IMR-90 (cell line): ENCODE results near the gene CLC. TPM values are rescaled to one million over a fixed set of nuclear protein-coding genes. Genes with fewer than 3 reads are reported as not detected.

Experiments used
- ATAC-seq: fragments of 200-7000 bp; cut with Tn5 transposase; 2 replicates; pipeline ENCODE4 v1.9.1; 2020; ENCODE audit warnings: low read depth, mild to moderate bottlenecking, moderate library complexity
- BruUV-seq: library from RNA; stranded (reverse); fragments of 400-500 nt; replicated peaks from 2 replicates; lab custom pipeline; 2021; lab: Mats Ljungman, UMichigan
- CTCF ChIA-PET: fragments of 300-600 bp; formaldehyde crosslinking; extraction: SDS; loops from one replicate; lab custom pipeline; 2021; ENCODE audit warnings: antibody characterized with exemption; lab: Yijun Ruan, JAX
- POLR2A ChIA-PET: fragments of 300-600 bp; sonication (Branson Sonifier 250); formaldehyde crosslinking; loops from one replicate; lab custom pipeline; 2022; ENCODE audit warnings: antibody characterized with exemption; ENCODE audit not compliant: unreplicated experiment; lab: Charles Lee
- DNase-seq: peaks from one replicate; pipeline ENCODE4 v3.0.0; 2013
- H2AFZ ChIP-seq: replicated peaks from 2 replicates; pipeline ENCODE3; 2013; ENCODE audit warnings: low read length, mild to moderate bottlenecking; ENCODE audit not compliant: poor library complexity
- H2AK5ac ChIP-seq: 2 replicates; pipeline ENCODE4 v1.6.1; 2013; ENCODE audit warnings: low read depth, low read length, inconsistent platforms
- H2AK9ac ChIP-seq: replicated peaks from 2 replicates; pipeline ENCODE3; 2013; ENCODE audit warnings: mild to moderate bottlenecking, low read depth, low read length, moderate library complexity; ENCODE audit not compliant: poor library complexity
- H2BK120ac ChIP-seq: 2 replicates; pipeline ENCODE4 v1.6.1; 2013; ENCODE audit warnings: low read depth, low read length, inconsistent platforms
- H2BK15ac ChIP-seq: 3 replicates; pipeline ENCODE4 v1.6.1; 2013; ENCODE audit warnings: low read depth, low read length, inconsistent platforms
- H2BK20ac ChIP-seq: 2 replicates; pipeline ENCODE4 v1.6.1; 2013; ENCODE audit warnings: low read depth, mild to moderate bottlenecking, inconsistent platforms, low read length, moderate library complexity
- H2BK5ac ChIP-seq: 2 replicates; pipeline ENCODE4 v1.6.1; 2013; ENCODE audit warnings: mild to moderate bottlenecking, low read depth, low read length, inconsistent platforms; ENCODE audit not compliant: poor library complexity, severe bottlenecking
- H3K14ac ChIP-seq: replicated peaks from 2 replicates; pipeline ENCODE4 v1.6.1; 2013; ENCODE audit warnings: low read depth, low read length, inconsistent platforms
- H3K18ac ChIP-seq: 2 replicates; pipeline ENCODE4 v1.6.1; 2013; ENCODE audit warnings: low read depth, low read length, control low read depth
- H3K23ac ChIP-seq: 2 replicates; pipeline ENCODE4 v1.6.1; 2013; ENCODE audit warnings: low read depth, low read length, inconsistent platforms
- H3K27ac ChIP-seq: 2 replicates; pipeline ENCODE4 v1.5.1; 2013; ENCODE audit warnings: mild to moderate bottlenecking, control low read depth, low read length; ENCODE audit not compliant: insufficient read depth
- H3K27me3 ChIP-seq: 2 replicates; pipeline ENCODE4 v1.6.1; 2013; ENCODE audit warnings: low read length; ENCODE audit not compliant: control insufficient read depth, insufficient read depth
- H3K36me3 ChIP-seq: 2 replicates; pipeline ENCODE4 v1.6.1; 2013; ENCODE audit warnings: low read length, mixed read lengths; ENCODE audit not compliant: control insufficient read depth, insufficient read depth
- H3K4ac ChIP-seq: 2 replicates; pipeline ENCODE4 v1.6.1; 2013; ENCODE audit warnings: low read depth, low read length, inconsistent platforms
- H3K4me1 ChIP-seq: 2 replicates; pipeline ENCODE4 v1.6.1; 2013; ENCODE audit warnings: low read length, mixed read lengths; ENCODE audit not compliant: control insufficient read depth, insufficient read depth
- H3K4me2 ChIP-seq: 2 replicates; pipeline ENCODE4 v1.6.1; 2013; ENCODE audit warnings: low read depth, mild to moderate bottlenecking, control low read depth, low read length, moderate library complexity
- H3K4me3 ChIP-seq: 2 replicates; pipeline ENCODE4 v1.5.1; 2013; ENCODE audit warnings: low read depth, mild to moderate bottlenecking, control low read depth, low read length, moderate library complexity; ENCODE audit not compliant: insufficient read depth
- H3K56ac ChIP-seq: 2 replicates; pipeline ENCODE4 v1.6.1; 2013; ENCODE audit warnings: low read length, inconsistent platforms; ENCODE audit not compliant: insufficient read depth; ENCODE audit errors: extremely low read depth
- H3K79me1 ChIP-seq, 2 experiments: 2 replicates each; pipeline ENCODE4 v1.6.1; 2013; ENCODE audit warnings: low read length in 2 of 2, inconsistent platforms in 1 of 2, low read depth in 1 of 2
- H3K9ac ChIP-seq: 2 replicates; pipeline ENCODE4 v1.6.1; 2013; ENCODE audit warnings: low read depth, low read length, control low read depth
- H3K9me1 ChIP-seq: 2 replicates; pipeline ENCODE4 v1.6.1; 2013; ENCODE audit warnings: low read length, inconsistent platforms; ENCODE audit not compliant: insufficient read depth
- H3K9me3 ChIP-seq: 2 replicates; pipeline ENCODE4 v1.6.1; 2013; ENCODE audit warnings: low read length; ENCODE audit not compliant: control insufficient read depth, insufficient read depth
- H4K20me1 ChIP-seq: 2 replicates; pipeline ENCODE4 v1.6.1; 2013; ENCODE audit warnings: low read length, inconsistent platforms; ENCODE audit not compliant: insufficient read depth
- H4K5ac ChIP-seq: 2 replicates; pipeline ENCODE4 v1.6.1; 2013; ENCODE audit warnings: mild to moderate bottlenecking, low read depth, low read length, control low read depth
- H4K8ac ChIP-seq, 2 experiments: 2 replicates each; pipeline ENCODE4 v1.6.1; 2013; ENCODE audit warnings: low read depth in 2 of 2, low read length in 2 of 2, control low read depth in 1 of 2, inconsistent platforms in 1 of 2
- H4K91ac ChIP-seq: 2 replicates; pipeline ENCODE4 v1.6.1; 2013; ENCODE audit warnings: low read depth, low read length, inconsistent platforms; ENCODE audit not compliant: insufficient read depth
- BHLHE40 ChIP-seq: fragments of 150-350 bp; IDR thresholded peaks from 2 replicates; pipeline ENCODE4 v1.6.1; 2016; ENCODE audit warnings: mild to moderate bottlenecking, low read depth, low read length
- CEBPB ChIP-seq: IDR thresholded peaks from 2 replicates; pipeline ENCODE4 v1.6.1; 2012; ENCODE audit warnings: low read depth, low read length, improper control_type of control experiment
- CHD1 ChIP-seq: IDR thresholded peaks from 2 replicates; pipeline ENCODE4 v1.6.1; 2012; ENCODE audit warnings: low read depth, low read length, improper control_type of control experiment
- CTCF ChIP-seq: conservative IDR thresholded peaks from 2 replicates; pipeline ENCODE4 v1.5.1; 2012; ENCODE audit warnings: mild to moderate bottlenecking, low read depth, low read length, improper control_type of control experiment
- FOS ChIP-seq: fragments of 150-350 bp; IDR thresholded peaks from 2 replicates; pipeline ENCODE4 v1.6.1; 2016; ENCODE audit warnings: low read depth, low read length
- MAFK ChIP-seq: IDR thresholded peaks from 2 replicates; pipeline ENCODE4 v1.6.1; 2012; ENCODE audit warnings: low read depth, low read length, improper control_type of control experiment
- MAZ ChIP-seq: IDR thresholded peaks from 2 replicates; pipeline ENCODE4 v1.6.1; 2012; ENCODE audit warnings: low read depth, mild to moderate bottlenecking, low read length, improper control_type of control experiment, moderate library complexity, borderline replicate concordance
- MXI1 ChIP-seq: IDR thresholded peaks from 2 replicates; pipeline ENCODE4 v1.6.1; 2012; ENCODE audit warnings: low read depth, mild to moderate bottlenecking, low read length, moderate library complexity, borderline replicate concordance
- NFE2L2 ChIP-seq: fragments of 150-350 bp; IDR thresholded peaks from 2 replicates; pipeline ENCODE4 v1.6.1; 2016; ENCODE audit warnings: low read depth, mild to moderate bottlenecking, low read length
- POLR2A ChIP-seq: IDR thresholded peaks from 2 replicates; pipeline ENCODE4 v1.6.1; 2012; ENCODE audit warnings: mild to moderate bottlenecking, low read depth, low read length
- RAD21 ChIP-seq: IDR thresholded peaks from 2 replicates; pipeline ENCODE4 v1.6.1; 2012; ENCODE audit warnings: low read length, improper control_type of control experiment
- RCOR1 ChIP-seq: IDR thresholded peaks from 2 replicates; pipeline ENCODE4 v1.6.1; 2012; ENCODE audit warnings: mild to moderate bottlenecking, low read length, improper control_type of control experiment; ENCODE audit not compliant: insufficient replicate concordance
- RFX5 ChIP-seq: IDR thresholded peaks from 2 replicates; pipeline ENCODE4 v1.8.0; 2012; ENCODE audit warnings: low read depth, mild to moderate bottlenecking, low read length, moderate library complexity
- SMC3 ChIP-seq: fragments of 150-350 bp; IDR thresholded peaks from 2 replicates; pipeline ENCODE4 v1.6.1; 2016; ENCODE audit warnings: low read depth, mild to moderate bottlenecking, antibody characterized with exemption, low read length, moderate library complexity
- WGBS, 2 experiments: methylation state at CpG; one replicate each; pipeline versions ENCODE4 v1.1.5 to v1.1.7; 2013; ENCODE audit warnings: missing lambda C conversion rate in 2 of 2; ENCODE audit not compliant: insufficient read length in 1 of 2; ENCODE audit errors: extremely low coverage in 2 of 2; 5-methylcytosine and 5-hydroxymethylcytosine counted together
- dilution Hi-C: fragments of 300-500 bp; cut with HindIII; formaldehyde crosslinking; loops from one replicate; pipeline ENCODE4 v1.14.3; 2018; ENCODE audit warnings: low sequenced_read_pairs; ENCODE audit not compliant: unreplicated experiment
- in situ Hi-C: fragments of 300-500 bp; cut with MboI; formaldehyde crosslinking; loops from 3 replicates; pipeline ENCODE4 v1.14.3; 2019; ENCODE audit warnings: low sequenced_read_pairs, inconsistent platforms, mixed read lengths
- intact Hi-C: fragments of 100-400 bp; cut with micrococcal nuclease; formaldehyde crosslinking; loops from 2 replicates; pipeline ENCODE4 v1.10.0; 2022
- polyA plus RNA-seq, 3 experiments: library from polyadenylated mRNA; depleted of rRNA; stranded (reverse); fragments of >200 nt; gene quantifications; 2 replicates each; pipeline ENCODE4 v1.2.3, GENCODE V29; 2012; ENCODE audit warnings: low replicate concordance in 1 of 3
- total RNA-seq: library from RNA; depleted of rRNA; stranded (reverse); fragments of >200 nt; gene quantifications from 2 replicates; pipeline ENCODE4 v1.2.3, GENCODE V29; 2012
- TF ChIP-seq, protein P1 (sequence below): fragments of 150-350 bp; IDR thresholded peaks from 2 replicates; pipeline ENCODE4 v1.6.1; 2017; ENCODE audit warnings: mild to moderate bottlenecking, antibody characterized with exemption, low read length, low read depth
- TF ChIP-seq, protein P2 (sequence below): fragments of 150-350 bp; IDR thresholded peaks from 2 replicates; pipeline ENCODE4 v1.6.1; 2016; ENCODE audit warnings: low read depth, mild to moderate bottlenecking, low read length, moderate library complexity, borderline replicate concordance

Gene CLC
- total and polyA plus RNA-seq, 2 of the 4 experiments (the other 2 are of a cell fraction), result not detected

DNA sequence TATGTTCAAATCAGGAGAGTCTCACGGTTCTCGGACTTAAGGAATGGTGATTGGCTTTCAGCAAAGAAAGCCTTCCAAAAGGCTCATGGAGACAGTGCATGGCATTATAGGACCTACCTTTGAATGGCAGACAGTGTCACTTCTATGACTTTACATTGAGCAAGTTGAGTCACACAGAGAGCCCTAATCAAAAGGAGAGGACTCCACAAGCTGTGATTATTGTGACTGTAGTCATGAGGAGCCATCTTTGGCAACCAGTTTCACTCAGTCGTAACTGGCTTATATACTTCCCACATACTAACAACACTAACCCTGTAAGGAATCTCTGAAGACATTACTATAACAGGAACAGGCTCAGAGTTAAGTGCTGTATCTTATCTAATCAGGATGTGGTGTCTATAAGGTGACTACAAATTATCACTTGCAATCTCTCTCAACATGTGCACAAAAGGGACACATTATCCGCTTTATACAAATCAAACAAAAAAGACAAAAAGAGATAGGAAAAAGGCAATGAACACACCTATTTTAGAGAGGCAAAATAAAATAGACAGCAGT lies 27.4 kb downstream of the CLC start:
- Histone ChIP-seq H3K18ac (no peak overlapping the region), H3K27me3 (no peaks in the 10 kb centered on the region), H3K9ac (no peak overlapping the region), H3K23ac (no peak overlapping the region), H3K4me1 (no peaks in the 10 kb centered on the region), H3K79me1 (no peaks in the 10 kb centered on the region), H2AK5ac (no peak overlapping the region), H3K4ac (no peak overlapping the region), H3K9me1 (no peaks in the 10 kb centered on the region), H4K8ac (no peak overlapping the region), H3K9me3 (no peaks in the 10 kb centered on the region), H4K5ac (no peak overlapping the region), H3K4me2 (no peak overlapping the region), H4K20me1 (no peaks in the 10 kb centered on the region), H3K14ac (no peak overlapping the region), H2AFZ (no peak overlapping the region), H4K91ac (no peak overlapping the region), H2BK20ac (no peak overlapping the region), H2AK9ac (no peak overlapping the region), H3K4me3 (no peak overlapping the region), H3K36me3 (no peaks in the 10 kb centered on the region), H3K27ac (no peak overlapping the region), H2BK120ac (no peak overlapping the region), H2BK15ac (no peak overlapping the region), H3K56ac (no peak overlapping the region), H2BK5ac (no peak overlapping the region)
- BruUV-seq, result no TSS peak
- WGBS, 2 experiments, result no CpG with 5 or more reads among the region's 4 CpGs
- dilution Hi-C loops (no loop called here), intact Hi-C loops (no loop called here), in situ Hi-C loops (no loop called here)
- ChIA-PET CTCF (no interaction called here), POLR2A (no interaction called here)
- TF ChIP-seq MAFK, result no peak
- TF ChIP-seq MXI1, result no peak
- no peak for TF ChIP-seq BHLHE40
- no peak for TF ChIP-seq RCOR1
- TF ChIP-seq, protein P1, sequence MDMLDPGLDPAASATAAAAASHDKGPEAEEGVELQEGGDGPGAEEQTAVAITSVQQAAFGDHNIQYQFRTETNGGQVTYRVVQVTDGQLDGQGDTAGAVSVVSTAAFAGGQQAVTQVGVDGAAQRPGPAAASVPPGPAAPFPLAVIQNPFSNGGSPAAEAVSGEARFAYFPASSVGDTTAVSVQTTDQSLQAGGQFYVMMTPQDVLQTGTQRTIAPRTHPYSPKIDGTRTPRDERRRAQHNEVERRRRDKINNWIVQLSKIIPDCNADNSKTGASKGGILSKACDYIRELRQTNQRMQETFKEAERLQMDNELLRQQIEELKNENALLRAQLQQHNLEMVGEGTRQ, result no peak
- no peak for TF ChIP-seq NFE2L2
- no peak for TF ChIP-seq POLR2A
- TF ChIP-seq CEBPB, result no peak
- TF ChIP-seq RAD21, result no peak
- no peak for TF ChIP-seq RFX5
- TF ChIP-seq CHD1, result no peak
- TF ChIP-seq, protein P2, sequence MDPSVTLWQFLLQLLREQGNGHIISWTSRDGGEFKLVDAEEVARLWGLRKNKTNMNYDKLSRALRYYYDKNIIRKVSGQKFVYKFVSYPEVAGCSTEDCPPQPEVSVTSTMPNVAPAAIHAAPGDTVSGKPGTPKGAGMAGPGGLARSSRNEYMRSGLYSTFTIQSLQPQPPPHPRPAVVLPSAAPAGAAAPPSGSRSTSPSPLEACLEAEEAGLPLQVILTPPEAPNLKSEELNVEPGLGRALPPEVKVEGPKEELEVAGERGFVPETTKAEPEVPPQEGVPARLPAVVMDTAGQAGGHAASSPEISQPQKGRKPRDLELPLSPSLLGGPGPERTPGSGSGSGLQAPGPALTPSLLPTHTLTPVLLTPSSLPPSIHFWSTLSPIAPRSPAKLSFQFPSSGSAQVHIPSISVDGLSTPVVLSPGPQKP, result no peak
- TF ChIP-seq FOS, result no peak
- TF ChIP-seq CTCF, result no peak
- TF ChIP-seq MAZ, result no peak
- TF ChIP-seq SMC3, result no peak
- no peak for DNase-seq
- no peak for ATAC-seq
